ENCODE measurements around the gene FIG4.

The FIG4 gene

DNA sequence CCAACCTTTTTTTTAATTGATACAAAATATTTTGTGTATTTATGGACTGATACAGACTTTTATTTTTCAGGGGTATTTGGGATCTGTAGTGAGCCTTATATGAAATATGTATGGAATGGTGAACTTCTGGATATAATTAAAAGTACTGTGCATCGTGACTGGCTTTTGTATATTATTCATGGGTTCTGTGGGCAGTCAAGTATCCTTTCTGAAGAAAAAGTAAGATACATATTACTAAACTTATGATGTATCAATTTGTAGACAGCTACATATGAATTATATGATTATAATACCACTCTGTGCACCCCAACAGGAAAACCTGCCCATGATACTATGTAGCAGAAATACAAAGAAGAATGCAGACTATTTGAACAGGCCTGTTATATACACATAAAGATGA is 47.2 kb downstream of the FIG4 start:
- Histone ChIP-seq H3K18ac (ENCODE audit: low read length) (no peak overlapping the region), H3K23ac (ENCODE audit: low read depth, low read length, poor library complexity) (no peak overlapping the region), H2BK12ac (ENCODE audit: low read length) (no peak overlapping the region), H2AK5ac (ENCODE audit: low read depth, low read length) (no peak overlapping the region), H3K4me1 (ENCODE audit: control insufficient read depth in 2 of 2, insufficient read depth in 1 of 2, low read depth in 1 of 2, low read length in 2 of 2) (peaks cover 0 to 1% of the 10 kb centered on the region in 2 donors), H3K9ac (ENCODE audit: low read depth, low read length, poor library complexity) (no peak overlapping the region), H3K4me2 (ENCODE audit: insufficient read depth, low read length, poor library complexity, severe bottlenecking) (no peak overlapping the region), H3K4ac (ENCODE audit: low read length) (no peak overlapping the region), H3K36me3 (replicated peaks in 1 of 2; ENCODE audit: control insufficient read depth in 2 of 2, insufficient read depth in 2 of 2, low read length in 2 of 2) (peaks cover 2 to 3% of the 10 kb centered on the region in 2 donors), H3K27ac (replicated peaks; ENCODE audit: low read length) (no peak overlapping the region), H3K14ac (ENCODE audit: low read length) (no peak overlapping the region), H2BK120ac (ENCODE audit: low read depth, low read length) (no peak overlapping the region), H4K91ac (ENCODE audit: low read depth, low read length, poor library complexity) (no peak overlapping the region), H3K79me1 (ENCODE audit: low read depth, low read length) (no peaks in the 10 kb centered on the region), H2AFZ (ENCODE audit: low read length) (no peak overlapping the region), H3K27me3 (ENCODE audit: control insufficient read depth in 3 of 3, insufficient read depth in 3 of 3, low read depth in 1 of 3, low read length in 3 of 3) (no peaks in the 10 kb centered on the region), H3K9me3 (replicated peaks in 1 of 2; ENCODE audit: control insufficient read depth in 2 of 2, insufficient read depth in 1 of 2, low read depth in 1 of 2, low read length in 2 of 2) (no peaks in the 10 kb centered on the region), H3K4me3 (ENCODE audit: low read length in 2 of 2) (no peak overlapping the region), H4K8ac (ENCODE audit: low read depth, low read length) (no peak overlapping the region), H2BK5ac (ENCODE audit: low read length) (no peak overlapping the region), H2BK15ac (ENCODE audit: low read length) (no peak overlapping the region)
- no peak for DNase-seq (ENCODE audit: low spot score)
- WGBS, 2 donors (ENCODE audit: extremely low coverage in 2 of 2, insufficient read length in 2 of 2, insufficient replicate concordance in 1 of 2) = no CpG with 5 or more reads among the region's 1 CpG

DNA sequence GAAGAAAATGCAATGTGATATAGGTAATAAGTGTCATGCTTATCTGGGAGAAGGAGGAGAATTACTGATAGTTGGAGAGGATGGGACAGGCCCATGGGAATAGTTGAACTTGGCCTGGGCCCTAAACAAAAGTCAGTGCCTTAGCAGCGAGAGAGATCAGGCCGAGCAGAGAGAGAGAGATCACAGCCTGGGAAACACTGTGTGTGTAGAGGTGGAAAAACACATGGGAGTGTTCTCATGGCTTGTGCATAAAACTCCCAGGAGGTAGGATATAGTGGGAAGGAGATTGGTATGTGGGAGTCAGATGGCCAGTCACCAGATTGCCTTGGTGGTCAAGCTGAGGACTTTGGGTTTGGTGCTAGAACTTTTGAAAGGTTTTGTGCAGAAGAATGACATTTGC is 47.6 kb downstream of the FIG4 start:
- no CpG with 5 or more reads among the region's 2 CpGs for WGBS, 2 donors (ENCODE audit: extremely low coverage in 2 of 2, insufficient read length in 2 of 2, insufficient replicate concordance in 1 of 2)
- no peak overlapping the region for H3K27ac ChIP-seq (replicated peaks; ENCODE audit: low read length)
- H3K4ac ChIP-seq (ENCODE audit: low read length) = no peak overlapping the region
- no peak overlapping the region for H3K4me3 ChIP-seq (ENCODE audit: low read length in 2 of 2)
- H3K4me2 ChIP-seq (ENCODE audit: insufficient read depth, low read length, poor library complexity, severe bottlenecking) = no peak overlapping the region
- H3K23ac ChIP-seq (ENCODE audit: low read depth, low read length, poor library complexity) = no peak overlapping the region
- H3K9ac ChIP-seq (ENCODE audit: low read depth, low read length, poor library complexity) = no peak overlapping the region
- no peak overlapping the region for H2BK120ac ChIP-seq (ENCODE audit: low read depth, low read length)
- H3K27me3 ChIP-seq (ENCODE audit: control insufficient read depth in 3 of 3, insufficient read depth in 3 of 3, low read depth in 1 of 3, low read length in 3 of 3) = no peaks in the 10 kb centered on the region
- H2BK5ac ChIP-seq (ENCODE audit: low read length) = no peak overlapping the region
- H3K36me3 ChIP-seq (replicated peaks in 1 of 2; ENCODE audit: control insufficient read depth in 2 of 2, insufficient read depth in 2 of 2, low read length in 2 of 2) = peaks cover 2 to 3% of the 10 kb centered on the region in 2 donors
- H4K91ac ChIP-seq (ENCODE audit: low read depth, low read length, poor library complexity) = no peak overlapping the region
- no peak overlapping the region for H3K18ac ChIP-seq (ENCODE audit: low read length)
- no peak overlapping the region for H2AFZ ChIP-seq (ENCODE audit: low read length)
- H3K14ac ChIP-seq (ENCODE audit: low read length) = no peak overlapping the region
- no peak overlapping the region for H2BK12ac ChIP-seq (ENCODE audit: low read length)
- H2BK15ac ChIP-seq (ENCODE audit: low read length) = no peak overlapping the region
- H3K4me1 ChIP-seq (ENCODE audit: control insufficient read depth in 2 of 2, insufficient read depth in 1 of 2, low read depth in 1 of 2, low read length in 2 of 2) = peaks cover 0 to 1% of the 10 kb centered on the region in 2 donors
- no peaks in the 10 kb centered on the region for H3K79me1 ChIP-seq (ENCODE audit: low read depth, low read length)
- no peaks in the 10 kb centered on the region for H3K9me3 ChIP-seq (replicated peaks in 1 of 2; ENCODE audit: control insufficient read depth in 2 of 2, insufficient read depth in 1 of 2, low read depth in 1 of 2, low read length in 2 of 2)
- no peak for DNase-seq (ENCODE audit: low spot score)
- no peak overlapping the region for H4K8ac ChIP-seq (ENCODE audit: low read depth, low read length)
- H2AK5ac ChIP-seq (ENCODE audit: low read depth, low read length) = no peak overlapping the region

DNA sequence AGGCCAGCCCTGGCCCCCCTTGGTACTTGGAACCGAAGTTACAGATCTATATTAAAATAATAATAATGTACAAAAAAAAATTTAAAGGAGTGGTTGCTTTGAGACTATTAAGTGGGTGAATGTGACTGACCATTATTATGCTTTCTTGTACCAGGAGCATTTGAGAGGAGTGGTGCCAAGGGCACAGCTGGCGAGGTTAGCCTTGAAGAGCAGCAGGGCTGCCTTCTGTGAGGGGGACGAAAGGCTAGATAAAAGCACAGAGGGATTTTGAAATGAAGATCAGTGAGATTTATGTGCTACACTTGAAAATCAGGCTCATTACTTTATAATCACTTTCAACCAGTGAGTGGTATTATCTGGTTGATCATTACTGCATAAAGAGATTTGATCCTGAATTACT is 48.6 kb downstream of the FIG4 start:
- H3K9ac ChIP-seq (ENCODE audit: low read depth, low read length, poor library complexity) = no peak overlapping the region
- H4K91ac ChIP-seq (ENCODE audit: low read depth, low read length, poor library complexity) = no peak overlapping the region
- no peak overlapping the region for H3K27ac ChIP-seq (replicated peaks; ENCODE audit: low read length)
- no peak overlapping the region for H3K4me2 ChIP-seq (ENCODE audit: insufficient read depth, low read length, poor library complexity, severe bottlenecking)
- H3K4me3 ChIP-seq (ENCODE audit: low read length in 2 of 2) = no peak overlapping the region
- peaks cover 2 to 3% of the 10 kb centered on the region in 2 donors for H3K36me3 ChIP-seq (replicated peaks in 1 of 2; ENCODE audit: control insufficient read depth in 2 of 2, insufficient read depth in 2 of 2, low read length in 2 of 2)
- no peak overlapping the region for H2BK5ac ChIP-seq (ENCODE audit: low read length)
- H2BK12ac ChIP-seq (ENCODE audit: low read length) = no peak overlapping the region
- no CpG with 5 or more reads among the region's 3 CpGs for WGBS, 2 donors (ENCODE audit: extremely low coverage in 2 of 2, insufficient read length in 2 of 2, insufficient replicate concordance in 1 of 2)
- H3K14ac ChIP-seq (ENCODE audit: low read length) = no peak overlapping the region
- H3K79me1 ChIP-seq (ENCODE audit: low read depth, low read length) = no peaks in the 10 kb centered on the region
- no peak overlapping the region for H2AFZ ChIP-seq (ENCODE audit: low read length)
- no peak overlapping the region for H3K4ac ChIP-seq (ENCODE audit: low read length)
- peaks cover 0 to 1% of the 10 kb centered on the region in 2 donors for H3K4me1 ChIP-seq (ENCODE audit: control insufficient read depth in 2 of 2, insufficient read depth in 1 of 2, low read depth in 1 of 2, low read length in 2 of 2)
- no peak overlapping the region for H3K23ac ChIP-seq (ENCODE audit: low read depth, low read length, poor library complexity)
- no peaks in the 10 kb centered on the region for H3K9me3 ChIP-seq (replicated peaks in 1 of 2; ENCODE audit: control insufficient read depth in 2 of 2, insufficient read depth in 1 of 2, low read depth in 1 of 2, low read length in 2 of 2)
- H3K27me3 ChIP-seq (ENCODE audit: control insufficient read depth in 3 of 3, insufficient read depth in 3 of 3, low read depth in 1 of 3, low read length in 3 of 3) = no peaks in the 10 kb centered on the region
- no peak for DNase-seq (ENCODE audit: low spot score)
- H2BK120ac ChIP-seq (ENCODE audit: low read depth, low read length) = no peak overlapping the region
- no peak overlapping the region for H4K8ac ChIP-seq (ENCODE audit: low read depth, low read length)
- no peak overlapping the region for H2AK5ac ChIP-seq (ENCODE audit: low read depth, low read length)
- H2BK15ac ChIP-seq (ENCODE audit: low read length) = no peak overlapping the region
- no peak overlapping the region for H3K18ac ChIP-seq (ENCODE audit: low read length)

DNA sequence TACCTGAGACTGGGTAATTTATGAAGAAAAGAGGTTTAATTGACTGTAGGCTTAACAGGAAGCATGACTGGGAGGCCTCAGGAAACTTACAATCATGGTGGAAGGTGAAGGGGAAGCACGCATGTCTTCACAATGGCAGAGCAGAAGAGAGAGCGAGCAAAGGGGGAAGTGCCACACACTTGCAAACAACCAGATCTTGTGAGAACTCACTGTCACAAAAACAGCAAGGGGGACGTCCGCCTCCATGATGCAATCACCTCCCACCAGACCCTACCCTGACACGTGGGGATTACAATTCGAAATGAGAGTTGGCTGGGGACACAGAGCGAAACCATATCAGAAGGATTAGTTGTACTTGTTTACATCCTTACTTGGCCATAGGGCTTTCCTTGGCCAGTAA is 49.7 kb downstream of the FIG4 start:
- no peak overlapping the region for H3K4ac ChIP-seq (ENCODE audit: low read length)
- no peak overlapping the region for H2AK5ac ChIP-seq (ENCODE audit: low read depth, low read length)
- no peak overlapping the region for H3K9ac ChIP-seq (ENCODE audit: low read depth, low read length, poor library complexity)
- DNase-seq (ENCODE audit: low spot score) = no peak
- no peak overlapping the region for H2AFZ ChIP-seq (ENCODE audit: low read length)
- no peak overlapping the region for H4K8ac ChIP-seq (ENCODE audit: low read depth, low read length)
- no peak overlapping the region for H2BK15ac ChIP-seq (ENCODE audit: low read length)
- H2BK12ac ChIP-seq (ENCODE audit: low read length) = no peak overlapping the region
- H3K18ac ChIP-seq (ENCODE audit: low read length) = no peak overlapping the region
- no peak overlapping the region for H3K27ac ChIP-seq (replicated peaks; ENCODE audit: low read length)
- no peak overlapping the region for H3K23ac ChIP-seq (ENCODE audit: low read depth, low read length, poor library complexity)
- no peak overlapping the region for H4K91ac ChIP-seq (ENCODE audit: low read depth, low read length, poor library complexity)
- no peak overlapping the region for H3K4me2 ChIP-seq (ENCODE audit: insufficient read depth, low read length, poor library complexity, severe bottlenecking)
- WGBS, 2 donors (ENCODE audit: extremely low coverage in 2 of 2, insufficient read length in 2 of 2, insufficient replicate concordance in 1 of 2) = no CpG with 5 or more reads among the region's 7 CpGs
- no peak overlapping the region for H3K4me3 ChIP-seq (ENCODE audit: low read length in 2 of 2)
- peaks cover 2 to 3% of the 10 kb centered on the region in 2 donors for H3K36me3 ChIP-seq (replicated peaks in 1 of 2; ENCODE audit: control insufficient read depth in 2 of 2, insufficient read depth in 2 of 2, low read length in 2 of 2)
- H3K4me1 ChIP-seq (ENCODE audit: control insufficient read depth in 2 of 2, insufficient read depth in 1 of 2, low read depth in 1 of 2, low read length in 2 of 2) = peaks cover 0 to 1% of the 10 kb centered on the region in 2 donors
- H3K14ac ChIP-seq (ENCODE audit: low read length) = no peak overlapping the region
- H3K79me1 ChIP-seq (ENCODE audit: low read depth, low read length) = no peaks in the 10 kb centered on the region
- H2BK120ac ChIP-seq (ENCODE audit: low read depth, low read length) = no peak overlapping the region
- no peaks in the 10 kb centered on the region for H3K9me3 ChIP-seq (replicated peaks in 1 of 2; ENCODE audit: control insufficient read depth in 2 of 2, insufficient read depth in 1 of 2, low read depth in 1 of 2, low read length in 2 of 2)
- no peak overlapping the region for H2BK5ac ChIP-seq (ENCODE audit: low read length)
- no peaks in the 10 kb centered on the region for H3K27me3 ChIP-seq (ENCODE audit: control insufficient read depth in 3 of 3, insufficient read depth in 3 of 3, low read depth in 1 of 3, low read length in 3 of 3)
